ENCODE measurements around the gene SAFB.

DNA sequence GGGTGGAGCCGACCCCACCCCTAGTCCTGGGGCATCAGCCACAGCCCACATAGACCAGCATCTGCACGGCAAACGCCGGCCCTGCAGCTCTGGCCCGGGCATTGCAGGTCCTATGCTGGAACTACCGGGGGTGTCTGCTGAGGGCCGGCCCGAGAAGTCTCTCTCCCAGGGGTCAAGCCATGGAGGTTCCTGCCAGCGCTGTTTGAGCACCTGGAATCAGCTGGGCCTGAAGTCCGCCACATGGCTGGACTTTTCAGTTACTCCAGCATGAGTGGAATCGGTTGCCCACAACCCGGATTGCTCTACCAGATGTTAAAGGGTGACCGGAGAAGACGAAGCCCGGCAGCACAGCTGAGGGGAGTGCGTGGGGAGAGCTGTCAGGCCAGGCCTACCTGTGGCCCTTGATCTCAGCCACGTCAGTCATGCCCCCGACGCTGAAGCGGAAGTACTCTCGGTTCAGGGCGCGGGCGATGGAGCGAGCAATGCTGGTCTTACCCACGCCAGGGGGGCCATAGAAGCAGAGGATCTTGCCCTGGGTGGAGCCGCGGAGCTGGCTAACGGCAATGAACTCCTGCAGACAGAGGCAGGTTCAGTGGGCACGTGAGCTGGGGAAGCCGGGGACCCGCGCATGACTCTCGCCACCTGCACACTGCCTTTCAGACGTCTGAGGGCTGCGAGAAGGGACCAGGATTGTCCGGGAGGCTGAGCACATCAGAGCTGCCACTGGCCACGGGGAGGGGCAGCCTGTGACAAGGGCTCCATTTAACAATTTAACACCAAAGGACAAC lies 75.9 kb downstream of the SAFB start:
- TF ChIP-seq ELF4 (CRISPR knock-in tag; IDR thresholded peaks at IDR 0.05; ENCODE audit: borderline replicate concordance) (no peak), RFX5 (IDR thresholded peaks at IDR 0.05; ENCODE audit: low read depth, low read length) (no peak)
